IMR-90 (cell line): ENCODE measurements around the gene ACSL1. TPM values are rescaled to one million over a fixed set of nuclear protein-coding genes. Genes with fewer than 3 reads are reported as not detected.

ENCODE experiments used
- ATAC-seq: fragments of 200-7000 bp; cut with Tn5 transposase; 2 replicates; pipeline ENCODE4 v1.9.1; 2020; ENCODE audit warnings: low read depth, mild to moderate bottlenecking, moderate library complexity
- BruUV-seq: library from RNA; stranded (reverse); fragments of 400-500 nt; replicated peaks from 2 replicates; lab custom pipeline; 2021; lab: Mats Ljungman, UMichigan
- CTCF ChIA-PET: fragments of 300-600 bp; formaldehyde crosslinking; extraction: SDS; loops from one replicate; lab custom pipeline; 2021; ENCODE audit warnings: antibody characterized with exemption; lab: Yijun Ruan, JAX
- POLR2A ChIA-PET: fragments of 300-600 bp; sonication (Branson Sonifier 250); formaldehyde crosslinking; loops from one replicate; lab custom pipeline; 2022; ENCODE audit warnings: antibody characterized with exemption; ENCODE audit not compliant: unreplicated experiment; lab: Charles Lee
- DNase-seq: peaks from one replicate; pipeline ENCODE4 v3.0.0; 2013
- H2AFZ ChIP-seq: replicated peaks from 2 replicates; pipeline ENCODE3; 2013; ENCODE audit warnings: low read length, mild to moderate bottlenecking; ENCODE audit not compliant: poor library complexity
- H2AK5ac ChIP-seq: 2 replicates; pipeline ENCODE4 v1.6.1; 2013; ENCODE audit warnings: low read depth, low read length, inconsistent platforms
- H2AK9ac ChIP-seq: replicated peaks from 2 replicates; pipeline ENCODE3; 2013; ENCODE audit warnings: mild to moderate bottlenecking, low read depth, low read length, moderate library complexity; ENCODE audit not compliant: poor library complexity
- H2BK120ac ChIP-seq: 2 replicates; pipeline ENCODE4 v1.6.1; 2013; ENCODE audit warnings: low read depth, low read length, inconsistent platforms
- H2BK15ac ChIP-seq: 3 replicates; pipeline ENCODE4 v1.6.1; 2013; ENCODE audit warnings: low read depth, low read length, inconsistent platforms
- H2BK20ac ChIP-seq: 2 replicates; pipeline ENCODE4 v1.6.1; 2013; ENCODE audit warnings: low read depth, mild to moderate bottlenecking, inconsistent platforms, low read length, moderate library complexity
- H2BK5ac ChIP-seq: 2 replicates; pipeline ENCODE4 v1.6.1; 2013; ENCODE audit warnings: mild to moderate bottlenecking, low read depth, low read length, inconsistent platforms; ENCODE audit not compliant: poor library complexity, severe bottlenecking
- H3K14ac ChIP-seq: replicated peaks from 2 replicates; pipeline ENCODE4 v1.6.1; 2013; ENCODE audit warnings: low read depth, low read length, inconsistent platforms
- H3K18ac ChIP-seq: 2 replicates; pipeline ENCODE4 v1.6.1; 2013; ENCODE audit warnings: low read depth, low read length, control low read depth
- H3K23ac ChIP-seq: 2 replicates; pipeline ENCODE4 v1.6.1; 2013; ENCODE audit warnings: low read depth, low read length, inconsistent platforms
- H3K27ac ChIP-seq: 2 replicates; pipeline ENCODE4 v1.5.1; 2013; ENCODE audit warnings: mild to moderate bottlenecking, control low read depth, low read length; ENCODE audit not compliant: insufficient read depth
- H3K27me3 ChIP-seq: 2 replicates; pipeline ENCODE4 v1.6.1; 2013; ENCODE audit warnings: low read length; ENCODE audit not compliant: control insufficient read depth, insufficient read depth
- H3K36me3 ChIP-seq: 2 replicates; pipeline ENCODE4 v1.6.1; 2013; ENCODE audit warnings: low read length, mixed read lengths; ENCODE audit not compliant: control insufficient read depth, insufficient read depth
- H3K4ac ChIP-seq: 2 replicates; pipeline ENCODE4 v1.6.1; 2013; ENCODE audit warnings: low read depth, low read length, inconsistent platforms
- H3K4me1 ChIP-seq: 2 replicates; pipeline ENCODE4 v1.6.1; 2013; ENCODE audit warnings: low read length, mixed read lengths; ENCODE audit not compliant: control insufficient read depth, insufficient read depth
- H3K4me2 ChIP-seq: 2 replicates; pipeline ENCODE4 v1.6.1; 2013; ENCODE audit warnings: low read depth, mild to moderate bottlenecking, control low read depth, low read length, moderate library complexity
- H3K4me3 ChIP-seq: 2 replicates; pipeline ENCODE4 v1.5.1; 2013; ENCODE audit warnings: low read depth, mild to moderate bottlenecking, control low read depth, low read length, moderate library complexity; ENCODE audit not compliant: insufficient read depth
- H3K56ac ChIP-seq: 2 replicates; pipeline ENCODE4 v1.6.1; 2013; ENCODE audit warnings: low read length, inconsistent platforms; ENCODE audit not compliant: insufficient read depth; ENCODE audit errors: extremely low read depth
- H3K79me1 ChIP-seq, 2 experiments: 2 replicates each; pipeline ENCODE4 v1.6.1; 2013; ENCODE audit warnings: low read length in 2 of 2, inconsistent platforms in 1 of 2, low read depth in 1 of 2
- H3K9ac ChIP-seq: 2 replicates; pipeline ENCODE4 v1.6.1; 2013; ENCODE audit warnings: low read depth, low read length, control low read depth
- H3K9me1 ChIP-seq: 2 replicates; pipeline ENCODE4 v1.6.1; 2013; ENCODE audit warnings: low read length, inconsistent platforms; ENCODE audit not compliant: insufficient read depth
- H3K9me3 ChIP-seq: 2 replicates; pipeline ENCODE4 v1.6.1; 2013; ENCODE audit warnings: low read length; ENCODE audit not compliant: control insufficient read depth, insufficient read depth
- H4K20me1 ChIP-seq: 2 replicates; pipeline ENCODE4 v1.6.1; 2013; ENCODE audit warnings: low read length, inconsistent platforms; ENCODE audit not compliant: insufficient read depth
- H4K5ac ChIP-seq: 2 replicates; pipeline ENCODE4 v1.6.1; 2013; ENCODE audit warnings: mild to moderate bottlenecking, low read depth, low read length, control low read depth
- H4K8ac ChIP-seq, 2 experiments: 2 replicates each; pipeline ENCODE4 v1.6.1; 2013; ENCODE audit warnings: low read depth in 2 of 2, low read length in 2 of 2, control low read depth in 1 of 2, inconsistent platforms in 1 of 2
- H4K91ac ChIP-seq: 2 replicates; pipeline ENCODE4 v1.6.1; 2013; ENCODE audit warnings: low read depth, low read length, inconsistent platforms; ENCODE audit not compliant: insufficient read depth
- CHD1 ChIP-seq: IDR thresholded peaks from 2 replicates; pipeline ENCODE4 v1.6.1; 2012; ENCODE audit warnings: low read depth, low read length, improper control_type of control experiment
- CTCF ChIP-seq: conservative IDR thresholded peaks from 2 replicates; pipeline ENCODE4 v1.5.1; 2012; ENCODE audit warnings: mild to moderate bottlenecking, low read depth, low read length, improper control_type of control experiment
- ELK1 ChIP-seq: fragments of 150-350 bp; IDR thresholded peaks from 2 replicates; pipeline ENCODE4 v1.6.1; 2016; ENCODE audit warnings: low read depth, mild to moderate bottlenecking, low read length, moderate library complexity, borderline replicate concordance
- FOS ChIP-seq: fragments of 150-350 bp; IDR thresholded peaks from 2 replicates; pipeline ENCODE4 v1.6.1; 2016; ENCODE audit warnings: low read depth, low read length
- MAFK ChIP-seq: IDR thresholded peaks from 2 replicates; pipeline ENCODE4 v1.6.1; 2012; ENCODE audit warnings: low read depth, low read length, improper control_type of control experiment
- MAZ ChIP-seq: IDR thresholded peaks from 2 replicates; pipeline ENCODE4 v1.6.1; 2012; ENCODE audit warnings: low read depth, mild to moderate bottlenecking, low read length, improper control_type of control experiment, moderate library complexity, borderline replicate concordance
- MXI1 ChIP-seq: IDR thresholded peaks from 2 replicates; pipeline ENCODE4 v1.6.1; 2012; ENCODE audit warnings: low read depth, mild to moderate bottlenecking, low read length, moderate library complexity, borderline replicate concordance
- NFE2L2 ChIP-seq: fragments of 150-350 bp; IDR thresholded peaks from 2 replicates; pipeline ENCODE4 v1.6.1; 2016; ENCODE audit warnings: low read depth, mild to moderate bottlenecking, low read length
- POLR2A ChIP-seq: IDR thresholded peaks from 2 replicates; pipeline ENCODE4 v1.6.1; 2012; ENCODE audit warnings: mild to moderate bottlenecking, low read depth, low read length
- RAD21 ChIP-seq: IDR thresholded peaks from 2 replicates; pipeline ENCODE4 v1.6.1; 2012; ENCODE audit warnings: low read length, improper control_type of control experiment
- RFX5 ChIP-seq: IDR thresholded peaks from 2 replicates; pipeline ENCODE4 v1.8.0; 2012; ENCODE audit warnings: low read depth, mild to moderate bottlenecking, low read length, moderate library complexity
- SMC3 ChIP-seq: fragments of 150-350 bp; IDR thresholded peaks from 2 replicates; pipeline ENCODE4 v1.6.1; 2016; ENCODE audit warnings: low read depth, mild to moderate bottlenecking, antibody characterized with exemption, low read length, moderate library complexity
- WGBS, 2 experiments: methylation state at CpG; one replicate each; pipeline versions ENCODE4 v1.1.5 to v1.1.7; 2013; ENCODE audit warnings: missing lambda C conversion rate in 2 of 2; ENCODE audit not compliant: insufficient read length in 1 of 2; ENCODE audit errors: extremely low coverage in 2 of 2; 5-methylcytosine and 5-hydroxymethylcytosine counted together
- dilution Hi-C: fragments of 300-500 bp; cut with HindIII; formaldehyde crosslinking; loops from one replicate; pipeline ENCODE4 v1.14.3; 2018; ENCODE audit warnings: low sequenced_read_pairs; ENCODE audit not compliant: unreplicated experiment
- in situ Hi-C: fragments of 300-500 bp; cut with MboI; formaldehyde crosslinking; loops from 3 replicates; pipeline ENCODE4 v1.14.3; 2019; ENCODE audit warnings: low sequenced_read_pairs, inconsistent platforms, mixed read lengths
- intact Hi-C: fragments of 100-400 bp; cut with micrococcal nuclease; formaldehyde crosslinking; loops from 2 replicates; pipeline ENCODE4 v1.10.0; 2022
- polyA plus RNA-seq, 3 experiments: library from polyadenylated mRNA; depleted of rRNA; stranded (reverse); fragments of >200 nt; gene quantifications; 2 replicates each; pipeline ENCODE4 v1.2.3, GENCODE V29; 2012; ENCODE audit warnings: low replicate concordance in 1 of 3
- total RNA-seq: library from RNA; depleted of rRNA; stranded (reverse); fragments of >200 nt; gene quantifications from 2 replicates; pipeline ENCODE4 v1.2.3, GENCODE V29; 2012
- TF ChIP-seq, protein P1 (sequence below): fragments of 150-350 bp; IDR thresholded peaks from 2 replicates; pipeline ENCODE4 v1.6.1; 2017; ENCODE audit warnings: mild to moderate bottlenecking, antibody characterized with exemption, low read length, low read depth

Gene ACSL1
- total and polyA plus RNA-seq, 2 of the 4 experiments (the other 2 are of a cell fraction) = 14.4 to 26.0 TPM

- BruUV-seq = no TSS peak
- Histone ChIP-seq H2BK5ac (peak within 1 kb of the TSS; percentile 20), H4K91ac (peak within 1 kb of the TSS; percentile 62), H3K27ac (peak within 1 kb of the TSS; percentile 11; the same call in 1 of the 2 replicates), H3K18ac (no peak within 1 kb of the TSS), H2AK9ac (peak within 1 kb of the TSS; percentile 21), H3K36me3 (no peaks in the 10 kb centered on the region), H3K4me1 (peaks cover 4% of the 10 kb centered on the region), H4K5ac (peak within 1 kb of the TSS; percentile 43), H3K9ac (peak within 1 kb of the TSS; percentile 32), H3K4me2 (peak within 1 kb of the TSS; percentile 89), H4K8ac (peak within 1 kb of the TSS; percentile 57 to 93; a peak in 3 of 4 replicates), H3K27me3 (no peaks in the 10 kb centered on the region), H3K4me3 (peak within 1 kb of the TSS; percentile 74), H2AK5ac (no peak within 1 kb of the TSS), H2BK120ac (peak within 1 kb of the TSS; percentile 40; the same call in 1 of the 2 replicates), H3K4ac (peak within 1 kb of the TSS; percentile 77), H3K23ac (no peak within 1 kb of the TSS), H2AFZ (peak within 1 kb of the TSS; percentile 98), H2BK20ac (no peak within 1 kb of the TSS), H3K9me1 (no peaks in the 10 kb centered on the region), H3K56ac (peak within 1 kb of the TSS; percentile 64), H3K14ac (0 out of 2 replicates have a peak within 1 kb of the TSS, but pooled peaks have one; percentile 30), H3K79me1 (peaks cover 11 to 27% of the 10 kb centered on the region in 2 experiments), H4K20me1 (no peaks in the 10 kb centered on the region; the same call in 1 of the 2 replicates), H3K9me3 (no peaks in the 10 kb centered on the region), H2BK15ac (no peak within 1 kb of the TSS)
- dilution Hi-C loops (no loop called here), intact Hi-C loops (loop anchor here (1.0 to 5.0 kb wide), 4 partner anchors 85 to 467 kb away; partner anchors contain the start of genes CASP3, IRF2 and PRIMPOL), in situ Hi-C loops (no loop called here)
- 4% methylated on average over 19 of the region's 69 CpGs; no CpG with 5 or more reads in 1 of the 2 experiments for WGBS, 2 experiments
- DNase-seq = peak; percentile 98
- POLR2A ChIA-PET = no interaction called here
- CTCF ChIA-PET = interaction anchor here (0.7 to 2.9 kb wide), 5 partner anchors 12 to 469 kb away, joined by 3 to 12 read pairs (median 3); no protein-coding TSS in a partner anchor
- ATAC-seq = peak; percentile 98
- peak; percentile 62 for TF ChIP-seq RFX5
- TF ChIP-seq ELK1 = no peak
- TF ChIP-seq MAZ = peak; percentile 96
- TF ChIP-seq MXI1 = peak; percentile 95
- TF ChIP-seq POLR2A = no peak; the same call in 1 of the 2 replicates
- TF ChIP-seq SMC3 = peak; percentile 33; the same call in 1 of the 2 replicates
- TF ChIP-seq NFE2L2 = no peak
- TF ChIP-seq CTCF = no peak
- TF ChIP-seq, protein P1, sequence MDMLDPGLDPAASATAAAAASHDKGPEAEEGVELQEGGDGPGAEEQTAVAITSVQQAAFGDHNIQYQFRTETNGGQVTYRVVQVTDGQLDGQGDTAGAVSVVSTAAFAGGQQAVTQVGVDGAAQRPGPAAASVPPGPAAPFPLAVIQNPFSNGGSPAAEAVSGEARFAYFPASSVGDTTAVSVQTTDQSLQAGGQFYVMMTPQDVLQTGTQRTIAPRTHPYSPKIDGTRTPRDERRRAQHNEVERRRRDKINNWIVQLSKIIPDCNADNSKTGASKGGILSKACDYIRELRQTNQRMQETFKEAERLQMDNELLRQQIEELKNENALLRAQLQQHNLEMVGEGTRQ = peak; percentile 88
- no peak for TF ChIP-seq MAFK
- no peak for TF ChIP-seq RAD21
- TF ChIP-seq CHD1 = no peak
- peak; percentile 55 for TF ChIP-seq FOS
Measured at GRCh38 chr4:184733654-184734524, 91.9 kb downstream of the ACSL1 start, which contains the start of gene CENPU. TSS of gene CENPU (minus strand) at chr4:184734096. CDS start at chr4:184734062, 34 bp downstream.
